ENCODE data around the gene ACACA.

The ACACA gene

DNA sequence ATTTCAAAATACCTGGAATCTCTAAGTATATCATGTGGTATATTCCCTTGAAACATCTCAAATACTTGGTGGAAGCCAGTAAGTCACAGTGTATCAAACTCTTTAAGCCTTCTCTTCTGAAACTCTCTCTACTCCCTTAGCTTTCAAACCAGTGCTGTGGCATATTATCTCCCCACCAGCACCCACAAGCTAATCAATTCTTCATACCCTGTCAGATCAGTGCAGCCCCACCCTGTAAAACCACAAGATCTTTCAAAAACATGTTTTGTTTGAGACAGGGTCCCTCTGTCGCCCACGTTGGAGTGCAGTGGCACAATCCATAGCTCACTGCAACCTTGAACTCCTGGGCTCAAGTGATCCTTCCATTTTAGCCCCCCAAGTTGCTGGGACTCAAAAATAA, 122.4 kb downstream of the ACACA start:
- no peak for DNase-seq

DNA sequence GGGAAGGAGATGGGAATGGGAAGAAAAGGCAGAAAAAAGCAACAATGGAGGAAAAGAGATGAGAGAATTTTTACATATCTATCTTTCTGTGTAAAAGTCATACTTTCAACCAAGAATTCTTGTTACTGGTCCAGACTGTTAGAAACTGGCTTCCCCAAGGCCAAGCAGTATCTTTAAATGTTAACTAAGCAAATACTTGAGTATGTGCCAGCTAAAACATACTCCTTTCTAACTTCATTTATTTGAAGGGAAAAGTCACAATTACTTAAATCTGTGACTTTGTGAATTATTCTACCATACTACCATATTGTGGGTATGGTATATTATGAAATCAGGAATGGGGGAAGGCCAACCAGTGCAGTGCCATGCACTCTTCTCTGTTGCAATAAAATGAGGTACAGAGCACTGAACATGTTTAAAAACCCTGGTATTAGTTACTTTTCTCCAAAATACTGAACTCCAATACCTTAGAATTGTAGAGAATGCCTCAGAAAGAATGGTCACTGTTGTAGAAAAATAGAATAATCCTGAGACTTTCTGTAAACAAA, 123.1 kb downstream of the ACACA start:
- DNase-seq = no peak

DNA sequence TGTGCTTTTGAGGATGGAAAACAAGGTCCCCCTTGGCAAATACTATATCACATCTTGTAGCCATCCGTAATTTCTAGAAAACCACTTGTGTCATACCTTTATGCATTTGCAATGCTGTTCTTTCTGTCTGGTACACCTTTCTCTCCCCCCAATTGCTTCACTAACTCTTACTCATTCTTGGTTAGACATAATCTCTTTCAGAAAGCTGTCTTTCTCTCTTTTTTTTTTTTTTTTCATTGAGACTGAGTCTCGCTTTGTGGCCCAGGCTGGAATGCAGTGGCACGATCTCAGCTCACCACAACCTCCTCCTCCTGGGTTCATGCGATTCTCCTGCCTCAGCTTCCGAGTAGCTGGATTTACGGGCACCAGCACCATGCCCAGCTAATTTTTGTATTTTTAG, 125.8 kb downstream of the ACACA start:
- no peak for DNase-seq

DNA sequence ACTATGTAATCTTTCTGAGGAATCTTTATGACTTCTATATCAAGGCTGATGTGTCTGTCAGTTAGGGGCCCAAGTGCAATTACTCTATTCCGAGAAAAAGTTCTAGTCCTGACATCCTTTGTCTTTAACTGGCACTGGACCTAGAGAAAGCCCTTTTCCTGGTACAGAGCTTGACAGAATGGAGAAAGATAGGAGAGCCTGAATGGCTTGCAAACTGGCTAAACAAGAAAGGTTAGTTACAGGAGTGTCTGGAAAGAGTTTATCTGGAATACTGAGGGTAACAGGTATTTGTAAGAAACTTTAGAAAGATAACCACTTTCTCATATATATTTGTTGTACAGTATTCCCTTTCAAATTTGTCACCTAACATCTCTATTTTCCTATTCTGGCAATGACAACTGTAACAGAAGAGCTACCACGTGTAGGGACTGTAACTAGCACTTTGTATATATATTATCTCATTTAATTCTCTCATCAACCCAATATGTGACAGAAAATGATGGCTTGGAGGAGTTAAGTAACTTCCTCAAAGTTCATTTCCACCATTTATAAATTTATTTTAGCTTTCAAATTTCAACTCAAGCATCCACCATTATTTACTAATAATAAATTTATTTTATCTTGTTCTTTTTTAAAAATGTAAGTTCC, 128.3 kb downstream of the ACACA start:
- DNase-seq = no peak

DNA sequence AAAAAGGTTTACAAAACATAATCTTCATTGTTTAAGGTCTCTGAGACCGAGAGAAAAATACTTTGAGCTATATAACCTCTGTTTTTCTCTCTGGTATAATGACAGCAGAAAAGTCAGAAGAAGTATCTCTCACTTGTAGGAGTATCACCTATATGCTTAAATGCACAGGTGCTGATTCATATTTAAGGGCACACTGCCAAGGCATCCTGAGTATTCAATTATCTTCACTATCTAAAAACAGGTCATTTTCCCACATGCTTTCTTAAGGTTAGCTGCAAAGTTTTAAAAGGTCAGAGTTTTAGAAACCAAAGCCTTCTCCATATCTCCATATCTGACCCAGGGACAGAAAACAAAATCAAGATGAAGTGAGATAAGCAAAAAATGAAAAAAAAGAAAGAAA, 130.2 kb downstream of the ACACA start:
- no peak for DNase-seq

DNA sequence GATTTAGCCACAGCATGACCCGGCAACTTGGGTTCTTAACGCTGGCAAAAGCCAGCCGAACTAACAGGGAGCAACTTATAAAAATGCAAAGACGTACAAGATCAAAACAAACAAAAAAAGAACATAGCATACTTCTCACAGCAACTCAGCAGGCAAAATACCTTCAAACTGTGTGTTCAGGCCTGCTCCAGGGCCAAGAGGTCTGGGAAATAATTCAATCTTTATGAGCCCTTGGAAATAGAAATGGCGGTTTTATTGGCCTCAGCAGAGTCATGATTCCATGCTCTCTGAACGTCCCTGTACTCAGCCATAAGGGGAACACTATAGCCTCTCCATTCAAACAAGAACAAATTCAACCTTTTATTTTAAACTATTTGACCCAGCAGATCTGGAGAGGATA, 132.2 kb downstream of the ACACA start:
- no peak for DNase-seq

DNA sequence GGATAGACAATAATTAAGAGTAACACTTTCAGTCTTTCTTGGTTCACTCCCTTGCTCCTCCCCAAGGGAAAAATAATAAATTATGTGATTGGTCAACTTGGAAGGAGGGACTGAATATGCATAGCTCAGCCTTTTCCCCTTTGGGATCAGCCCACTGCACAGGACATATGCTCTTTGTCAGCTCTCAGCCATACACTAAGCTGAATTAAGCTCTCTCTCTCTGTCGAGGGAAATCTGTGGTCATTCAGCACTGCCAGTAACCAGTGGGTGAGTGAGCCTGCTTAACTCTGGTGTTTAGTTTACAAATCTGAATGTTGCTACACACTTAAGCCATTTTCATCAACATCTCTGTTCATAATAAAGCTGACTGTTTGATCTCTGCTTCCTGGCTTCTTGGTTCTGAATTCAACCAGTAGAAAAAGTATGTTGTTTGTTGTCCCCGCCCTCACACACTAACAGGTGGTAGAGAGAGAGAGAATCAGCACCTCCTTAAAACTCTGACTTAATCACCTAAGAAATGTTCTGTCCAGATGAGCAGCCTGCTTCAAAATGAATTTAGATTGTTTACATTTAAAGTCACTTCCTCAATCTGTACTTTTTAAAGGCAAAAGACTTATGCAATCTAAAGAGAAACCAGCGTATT, 133.1 kb downstream of the ACACA start:
- DNase-seq = no peak

DNA sequence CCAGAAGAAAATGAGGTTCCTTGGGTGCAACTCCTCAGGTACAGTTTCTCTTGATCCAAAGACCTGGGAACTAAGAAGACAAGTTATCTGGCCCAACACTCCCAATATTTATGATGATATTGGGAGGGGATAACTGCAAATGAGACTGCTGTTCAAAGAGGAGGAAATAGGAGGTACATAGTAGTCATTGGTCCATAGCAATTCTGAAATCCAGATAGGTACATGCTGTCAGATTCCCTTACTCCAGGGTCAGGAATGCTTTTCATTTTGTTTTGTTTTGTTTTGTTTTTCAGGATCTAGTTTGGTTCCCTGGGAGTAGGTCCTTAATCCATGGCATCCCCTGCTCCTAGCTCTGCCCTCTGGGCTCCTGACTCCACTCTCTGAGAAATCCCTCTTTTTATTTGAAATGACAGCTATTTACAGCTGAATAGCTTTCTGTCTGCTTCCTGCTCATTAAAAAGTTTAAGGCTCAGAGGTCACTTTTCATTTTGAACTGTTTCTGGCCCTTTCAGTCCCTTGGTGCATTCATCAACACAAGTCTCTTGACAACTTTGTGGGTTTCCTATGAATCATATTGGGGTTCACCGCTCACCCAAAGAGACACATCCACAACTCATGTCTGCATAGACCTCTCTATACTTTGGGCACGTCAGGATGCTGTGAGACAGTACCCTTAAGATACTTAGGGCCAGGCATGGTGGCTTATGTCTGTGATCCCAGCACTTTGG, 141.0 kb downstream of the ACACA start:
- no peak for DNase-seq

DNA sequence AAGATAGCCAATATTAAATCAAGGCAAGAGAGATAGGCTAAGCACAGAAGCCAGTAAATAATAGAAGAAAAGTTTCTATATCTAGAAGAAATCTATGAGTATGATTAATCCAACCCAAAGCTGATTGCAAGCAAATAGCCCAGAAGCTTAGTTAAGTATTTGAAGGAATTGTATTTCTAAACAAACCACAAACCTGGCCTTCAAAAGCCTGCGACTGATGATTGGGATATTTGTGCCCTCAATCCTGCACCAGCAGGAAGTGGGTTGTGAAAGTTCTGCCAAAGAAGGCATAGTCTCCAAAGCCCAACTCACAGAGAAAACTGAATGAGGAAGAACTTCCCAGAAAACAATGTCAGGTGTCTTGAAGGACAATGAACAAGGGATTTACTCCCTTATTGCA, 145.3 kb downstream of the ACACA start:
- DNase-seq = no peak

DNA sequence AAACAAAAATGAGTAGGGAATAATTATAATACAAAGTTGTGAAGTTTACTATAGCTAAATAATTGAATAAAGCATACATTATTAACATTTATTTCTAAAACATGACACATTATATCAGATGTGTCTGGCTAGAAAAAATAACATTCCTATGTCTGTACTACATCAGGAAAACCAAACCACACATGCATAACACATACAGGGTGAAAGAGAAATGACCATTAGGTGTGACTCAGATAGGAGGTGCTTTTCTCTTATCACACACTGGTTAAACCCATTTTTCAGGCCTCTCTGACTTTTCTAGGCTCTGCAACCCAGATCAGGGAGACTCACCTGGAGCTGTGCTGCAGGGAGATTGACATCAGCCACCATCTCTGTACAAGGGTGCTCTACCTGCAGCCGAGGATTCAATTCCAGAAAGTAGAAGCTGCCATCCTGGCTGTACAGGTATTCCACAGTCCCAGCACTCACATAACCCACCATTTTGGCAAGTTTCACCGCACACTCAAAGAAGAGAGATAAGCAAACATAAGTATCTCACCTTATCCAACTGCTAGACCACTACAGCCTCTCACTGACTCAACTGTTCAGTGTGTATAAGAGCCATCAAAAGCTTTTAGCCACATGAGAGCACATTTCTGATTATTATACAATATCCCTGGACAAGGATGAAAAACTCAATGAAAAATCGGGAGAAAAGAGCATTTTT, 147.5 kb downstream of the ACACA start:
- DNase-seq = no peak

DNA sequence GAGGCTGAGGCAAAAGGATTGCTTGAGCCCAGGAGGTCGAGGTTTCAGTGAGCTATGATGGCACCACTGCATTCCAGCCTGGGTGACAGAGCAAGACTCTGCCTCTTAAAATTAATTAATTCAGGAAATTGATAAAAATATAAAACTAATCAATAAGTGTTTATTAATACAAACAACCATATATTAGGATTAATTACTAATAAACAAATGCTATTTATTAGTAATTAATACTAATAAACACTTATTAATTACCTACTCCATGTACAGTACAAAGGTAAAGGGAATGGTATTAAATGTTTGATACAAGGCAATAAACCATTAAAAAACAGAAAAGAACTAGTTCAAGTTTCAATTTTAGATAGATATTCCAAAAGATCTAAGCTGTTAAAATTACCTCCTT, 150.0 kb downstream of the ACACA start:
- no peak for DNase-seq

DNA sequence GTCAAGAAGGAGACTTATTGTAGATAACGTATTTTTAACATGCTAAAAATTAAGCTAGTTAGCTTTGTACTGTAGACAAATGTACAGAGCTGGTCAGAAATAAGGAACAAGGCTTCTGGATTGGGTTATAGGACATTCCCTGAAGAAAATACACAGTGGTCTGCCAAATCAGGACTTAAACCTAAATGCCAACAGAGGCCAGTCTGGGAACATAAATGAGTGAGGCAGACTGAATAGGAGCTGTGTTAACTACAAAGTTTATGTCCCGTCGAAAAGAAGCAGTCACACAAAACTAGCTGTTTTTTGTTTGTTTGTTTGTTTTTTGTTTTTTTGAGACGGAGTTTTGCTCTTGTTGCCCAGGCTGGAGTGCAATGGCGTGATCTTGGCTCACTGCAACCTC, 151.2 kb downstream of the ACACA start:
- DNase-seq = no peak

DNA sequence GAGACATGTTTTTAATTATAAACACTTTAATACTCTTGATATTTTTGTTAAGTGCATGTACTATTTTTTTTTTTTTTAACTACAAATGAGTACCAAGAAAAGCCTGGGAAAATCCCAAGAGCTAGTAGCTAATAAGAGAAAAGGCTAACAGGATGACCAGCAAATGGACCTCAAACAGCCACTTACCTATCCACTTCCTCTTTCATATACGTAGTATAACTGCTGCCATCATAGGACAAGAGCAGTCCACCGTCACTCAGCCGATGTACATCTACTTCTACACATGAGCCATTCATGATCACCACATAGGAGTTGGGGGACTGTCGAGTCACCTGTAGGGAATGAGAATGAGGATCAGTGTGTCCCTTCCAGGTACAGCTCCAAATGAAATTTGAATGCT, 158.8 kb downstream of the ACACA start:
- DNase-seq = no peak

DNA sequence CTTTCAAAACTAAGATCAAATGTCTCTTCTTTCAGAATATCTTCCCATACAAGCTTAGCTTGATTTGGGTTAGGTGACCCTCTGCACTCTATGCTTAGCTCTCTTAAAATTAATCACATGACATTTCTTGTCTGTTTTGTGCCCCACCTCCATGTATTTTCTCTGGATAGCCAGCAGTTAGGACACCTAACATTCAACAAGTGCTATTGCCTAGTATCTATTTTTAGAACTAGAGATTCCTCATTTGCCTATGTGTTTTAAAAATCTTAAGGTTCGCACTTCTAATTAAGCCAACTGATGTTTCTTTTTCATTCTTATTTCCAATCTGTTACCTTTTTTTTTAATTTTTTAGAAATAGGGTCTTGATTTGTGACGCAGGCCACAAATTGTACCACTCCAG, 160.6 kb downstream of the ACACA start:
- DNase-seq = no peak

DNA sequence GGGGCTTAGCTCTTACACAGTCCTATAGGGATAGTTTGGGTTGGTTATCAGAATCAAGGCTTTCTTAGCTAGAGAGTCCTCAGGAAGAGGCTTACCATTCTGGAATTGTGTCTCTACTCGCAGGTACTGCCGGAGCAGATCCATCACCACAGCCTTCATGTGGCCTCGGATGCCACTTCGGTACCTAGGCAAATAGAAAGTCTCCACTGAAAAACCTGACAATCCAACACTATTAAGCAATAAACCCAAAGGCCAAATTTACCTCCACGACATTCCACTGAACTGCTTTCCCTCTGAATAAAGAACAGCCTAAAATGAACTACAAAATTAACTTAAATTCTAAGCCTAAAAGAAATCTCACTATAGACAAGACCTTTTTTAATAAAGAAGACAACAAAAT, 166.3 kb downstream of the ACACA start:
- no peak for DNase-seq

DNA sequence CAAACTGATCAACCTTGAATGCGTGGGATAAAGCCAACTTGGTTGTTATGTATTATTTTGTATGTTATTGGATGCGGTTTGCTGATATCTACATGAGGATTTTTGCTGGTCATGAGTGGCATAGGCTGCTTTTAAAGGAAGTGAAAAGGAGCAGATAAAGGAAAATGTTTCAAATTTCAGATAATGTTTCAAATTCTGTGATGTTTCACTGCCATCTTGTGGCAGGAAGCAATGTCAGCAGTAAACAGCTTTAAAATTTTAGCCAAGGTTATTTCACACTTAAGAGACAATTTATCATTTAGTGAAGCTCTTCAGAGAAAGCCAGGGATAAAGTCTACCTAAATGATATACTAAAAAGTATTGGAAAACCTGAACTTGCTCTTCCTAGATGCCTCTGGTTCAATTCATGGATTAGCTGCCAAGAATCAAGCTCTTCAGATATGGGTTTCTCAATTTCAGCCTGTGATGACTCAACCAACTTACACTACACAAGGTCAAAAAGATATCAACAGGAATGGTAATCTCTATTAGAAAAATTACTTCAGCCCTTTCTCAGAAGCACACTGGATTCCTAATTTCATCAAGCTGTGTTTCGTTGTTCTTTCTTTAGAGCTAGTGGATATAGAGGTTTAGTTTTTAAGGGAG, 166.8 kb downstream of the ACACA start:
- DNase-seq = no peak

DNA sequence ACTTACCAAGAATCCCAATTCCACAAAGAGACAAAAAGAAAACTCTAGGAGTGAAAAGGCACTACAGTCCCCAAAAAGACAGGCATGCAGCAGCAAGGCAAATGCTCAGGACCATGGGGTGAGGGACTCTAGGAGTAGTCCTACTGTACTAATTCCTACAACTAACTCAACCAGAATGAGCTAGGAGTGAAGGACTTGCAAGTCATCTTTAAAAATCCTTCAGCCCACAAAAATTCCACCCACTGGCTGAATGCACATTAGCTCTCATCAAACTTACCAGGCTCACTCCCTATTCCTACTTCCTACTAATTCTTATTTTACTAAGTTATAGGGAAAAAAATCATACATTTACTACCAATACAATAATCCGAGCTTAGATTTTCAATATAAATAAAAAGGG, 172.5 kb downstream of the ACACA start:
- DNase-seq = no peak

DNA sequence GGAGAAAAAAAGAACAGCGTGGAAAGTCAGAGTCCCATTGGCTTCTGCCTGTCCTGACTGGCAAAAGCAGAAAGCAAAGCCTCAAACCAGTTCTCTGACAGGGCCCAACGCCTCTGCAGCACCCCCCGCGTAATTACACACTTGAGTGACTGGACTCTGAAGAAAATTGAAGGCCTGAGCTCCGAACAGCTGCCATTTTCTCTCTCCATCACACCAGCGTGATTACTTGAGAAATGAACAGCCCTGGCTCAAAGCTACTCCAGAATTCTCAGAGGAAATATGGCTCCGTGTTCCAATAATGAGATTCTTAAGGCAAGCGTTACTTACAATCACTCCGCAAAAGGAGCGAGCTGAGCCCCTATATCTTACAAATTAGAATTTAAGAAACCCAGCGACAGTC, 173.6 kb downstream of the ACACA start:
- DNase-seq = no peak

DNA sequence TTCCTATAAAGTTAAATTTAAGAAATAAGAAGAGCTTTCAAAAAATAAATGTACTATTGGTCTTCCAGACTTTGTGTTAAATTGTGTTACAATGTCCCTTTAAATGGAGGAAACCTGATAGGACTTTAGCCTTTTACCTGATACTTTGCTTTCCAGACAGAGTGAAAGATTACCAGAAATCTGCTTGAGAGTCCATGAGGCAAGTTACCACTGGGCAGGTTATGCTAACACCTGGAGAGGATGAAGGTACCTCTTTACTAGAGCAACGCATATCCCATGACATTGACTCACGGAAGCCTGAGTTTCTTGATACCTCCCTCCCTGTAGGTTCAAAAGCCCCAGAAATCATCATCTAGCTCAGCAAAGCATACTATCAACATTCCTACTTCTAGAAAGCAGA, 174.7 kb downstream of the ACACA start:
- DNase-seq = no peak

DNA sequence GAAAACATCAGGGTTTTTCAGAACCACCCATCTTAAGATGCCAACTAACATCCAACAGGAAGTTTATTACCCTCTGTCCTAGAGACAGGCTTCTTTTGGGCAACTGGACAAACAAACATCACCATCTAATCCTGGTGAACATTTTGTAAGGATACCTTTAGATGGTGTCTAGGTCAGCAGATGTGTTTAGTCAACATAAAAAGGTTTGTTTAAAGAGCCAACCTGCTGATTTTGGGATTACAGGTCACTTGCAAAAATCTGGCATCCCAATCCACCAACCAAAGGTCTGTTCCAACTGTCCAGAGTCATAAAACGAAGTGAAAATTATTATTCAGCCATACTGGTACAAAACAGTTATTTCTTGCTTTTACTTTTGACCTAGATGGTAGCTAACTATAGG, 176.0 kb downstream of the ACACA start:
- DNase-seq = no peak

DNA sequence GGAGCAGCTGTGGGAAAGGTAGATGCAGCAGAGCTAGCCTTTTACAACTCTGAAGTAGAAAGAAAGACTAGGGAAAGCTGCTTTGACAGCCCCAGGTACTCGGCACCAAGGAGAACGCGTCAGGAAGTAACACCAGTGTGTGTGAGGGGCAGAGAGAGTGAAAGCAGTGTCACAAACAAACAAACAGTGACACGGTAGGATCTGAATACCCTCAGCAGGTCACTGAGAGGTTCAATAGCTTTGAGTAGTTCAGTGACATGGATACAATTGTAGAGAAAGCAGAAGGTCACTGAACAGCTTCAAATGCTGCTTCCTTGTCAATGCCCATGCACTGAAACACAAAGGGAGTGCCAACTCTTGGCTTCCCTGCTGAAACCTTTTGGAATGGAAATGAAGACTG, 181.2 kb downstream of the ACACA start:
- DNase-seq = no peak

DNA sequence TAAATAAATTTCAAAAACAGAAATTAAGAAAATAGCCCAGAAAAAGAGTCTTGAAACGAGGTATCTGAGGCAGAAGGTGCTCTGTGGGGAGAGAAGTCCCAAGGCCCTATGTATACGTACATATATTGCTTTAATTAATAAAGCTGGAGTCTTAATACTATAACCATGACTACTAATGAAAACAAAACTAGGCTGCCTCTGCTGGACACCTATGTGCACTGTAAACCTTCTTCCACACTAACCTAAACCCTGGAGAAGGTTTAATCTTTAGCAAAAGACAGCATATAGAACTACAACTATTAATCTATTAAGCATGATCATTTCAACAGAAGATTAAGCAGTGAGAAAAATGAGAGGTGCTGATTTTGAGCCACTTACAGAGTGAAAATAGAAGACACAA, 184.8 kb downstream of the ACACA start:
- DNase-seq = no peak

DNA sequence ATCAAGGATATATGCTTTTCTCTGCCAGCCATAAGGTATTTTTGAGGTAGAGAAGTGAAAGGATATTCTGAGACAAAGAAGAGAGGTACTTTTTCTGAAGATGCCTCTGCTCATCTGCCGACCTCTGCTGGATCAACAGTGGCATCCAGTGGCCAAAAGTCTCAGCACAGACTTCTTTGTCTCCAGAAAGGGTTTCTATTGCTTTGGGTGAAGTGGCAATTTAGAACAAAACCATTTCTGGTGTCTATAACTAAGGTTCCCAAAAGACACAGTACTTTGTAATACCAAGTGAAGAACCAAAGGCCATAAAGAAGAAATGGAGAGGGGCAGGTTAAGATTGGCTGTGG, 186.1 kb downstream of the ACACA start:
- no peak for DNase-seq

Data from activated naive CD4-positive, alpha-beta T cell treated with anti-CD3 and anti-CD28 coated beads, Interleukin-2, amount 50 U/mL, for 16 hours (primary cell).